Measurements from ENCODE around the gene ANAPC10. TPM values are rescaled to one million over a fixed set of nuclear protein-coding genes. Genes with fewer than 3 reads are reported as not detected.

Gene ANAPC10
- polyA plus RNA-seq, 4 donors, result 10.1 to 18.7 (median 12.8) TPM

- no peak for DNase-seq
- Histone ChIP-seq H3K9me3 (ENCODE audit: control insufficient read depth in 2 of 2, insufficient read depth in 1 of 2, low read depth in 1 of 2, low read length in 1 of 2) (no peaks in the 10 kb centered on the region), H3K27ac (ENCODE audit: low read depth in 1 of 3, low read length in 2 of 3) (no peak overlapping the region), H3K4me3 (ENCODE audit: low read depth in 1 of 3, low read length in 3 of 3) (no peak overlapping the region), H3K27me3 (ENCODE audit: control insufficient read depth in 3 of 3, insufficient read depth in 3 of 3, low read length in 3 of 3) (no peaks in the 10 kb centered on the region), H3K4me1 (ENCODE audit: control insufficient read depth in 3 of 3, insufficient read depth in 2 of 3, low read depth in 1 of 3, low read length in 2 of 3) (no peaks in the 10 kb centered on the region), H3K36me3 (ENCODE audit: control insufficient read depth in 3 of 3, insufficient read depth in 2 of 3, low read depth in 1 of 3, low read length in 3 of 3) (peaks cover 0 to 2% (median under 1%) of the 10 kb centered on the region in 3 donors)
- 67 to 83% (median 79%) methylated on average over 3 of the region's 3 CpGs for WGBS, 3 donors
- FAIRE-seq, result no peak
Observed at GRCh38 chr4:145044341-145044740, 53.7 kb downstream of the ANAPC10 start.

- 74 to 81% (median 76%) methylated on average over 3 of the region's 3 CpGs for WGBS, 3 donors
- Histone ChIP-seq H3K36me3 (ENCODE audit: control insufficient read depth in 3 of 3, insufficient read depth in 2 of 3, low read depth in 1 of 3, low read length in 3 of 3) (peaks cover 0 to 2% (median 0%) of the 10 kb centered on the region in 3 donors), H3K4me3 (ENCODE audit: low read depth in 1 of 3, low read length in 3 of 3) (no peak overlapping the region), H3K9me3 (ENCODE audit: control insufficient read depth in 2 of 2, insufficient read depth in 1 of 2, low read depth in 1 of 2, low read length in 1 of 2) (no peaks in the 10 kb centered on the region), H3K27ac (ENCODE audit: low read depth in 1 of 3, low read length in 2 of 3) (no peak overlapping the region), H3K27me3 (ENCODE audit: control insufficient read depth in 3 of 3, insufficient read depth in 3 of 3, low read length in 3 of 3) (no peaks in the 10 kb centered on the region), H3K4me1 (ENCODE audit: control insufficient read depth in 3 of 3, insufficient read depth in 2 of 3, low read depth in 1 of 3, low read length in 2 of 3) (no peaks in the 10 kb centered on the region)
- DNase-seq (no peak), FAIRE-seq (no peak)
Observed at GRCh38 chr4:145043306-145043705, 54.7 kb downstream of the ANAPC10 start.

GRCh38 chr4:145042601-145043285 lies 55.3 kb downstream of the ANAPC10 start:
- H3K9me3 ChIP-seq (ENCODE audit: control insufficient read depth in 2 of 2, insufficient read depth in 1 of 2, low read depth in 1 of 2, low read length in 1 of 2), result no peaks in the 10 kb centered on the region
- no peaks in the 10 kb centered on the region for H3K4me1 ChIP-seq (ENCODE audit: control insufficient read depth in 3 of 3, insufficient read depth in 2 of 3, low read depth in 1 of 3, low read length in 2 of 3)
- H3K27ac ChIP-seq (ENCODE audit: low read depth in 1 of 3, low read length in 2 of 3), result no peak overlapping the region
- peaks cover 0 to 2% (median 0%) of the 10 kb centered on the region in 3 donors for H3K36me3 ChIP-seq (ENCODE audit: control insufficient read depth in 3 of 3, insufficient read depth in 2 of 3, low read depth in 1 of 3, low read length in 3 of 3)
- H3K27me3 ChIP-seq (ENCODE audit: control insufficient read depth in 3 of 3, insufficient read depth in 3 of 3, low read length in 3 of 3), result no peaks in the 10 kb centered on the region
- FAIRE-seq, result no peak
- WGBS, 3 donors, result 79 to 92% (median 92%) methylated on average over 3 of the region's 3 CpGs
- no peak for DNase-seq
- H3K4me3 ChIP-seq (ENCODE audit: low read depth in 1 of 3, low read length in 3 of 3), result no peak overlapping the region

- Histone ChIP-seq H3K27me3 (ENCODE audit: control insufficient read depth in 3 of 3, insufficient read depth in 3 of 3, low read length in 3 of 3) (no peaks in the 10 kb centered on the region), H3K4me1 (ENCODE audit: control insufficient read depth in 3 of 3, insufficient read depth in 2 of 3, low read depth in 1 of 3, low read length in 2 of 3) (no peaks in the 10 kb centered on the region), H3K36me3 (ENCODE audit: control insufficient read depth in 3 of 3, insufficient read depth in 2 of 3, low read depth in 1 of 3, low read length in 3 of 3) (peaks cover 0 to 4% (median 0%) of the 10 kb centered on the region in 3 donors), H3K27ac (ENCODE audit: low read depth in 1 of 3, low read length in 2 of 3) (no peak overlapping the region), H3K9me3 (ENCODE audit: control insufficient read depth in 2 of 2, insufficient read depth in 1 of 2, low read depth in 1 of 2, low read length in 1 of 2) (no peaks in the 10 kb centered on the region), H3K4me3 (ENCODE audit: low read depth in 1 of 3, low read length in 3 of 3) (no peak overlapping the region)
- FAIRE-seq (no peak), DNase-seq (no peak)
- WGBS, 3 donors, result 68 to 81% (median 77%) methylated on average over 3 of the region's 3 CpGs
Observed at GRCh38 chr4:145041378-145041777, 56.6 kb downstream of the ANAPC10 start.

GRCh38 chr4:145035494-145036136 lies 62.4 kb downstream of the ANAPC10 start:
- Histone ChIP-seq H3K36me3 (ENCODE audit: control insufficient read depth in 3 of 3, insufficient read depth in 2 of 3, low read depth in 1 of 3, low read length in 3 of 3) (peaks cover 0 to 26% (median 6%) of the 10 kb centered on the region in 3 donors), H3K9me3 (ENCODE audit: control insufficient read depth in 2 of 2, insufficient read depth in 1 of 2, low read depth in 1 of 2, low read length in 1 of 2) (peaks cover 0 to 7% of the 10 kb centered on the region in 2 donors), H3K4me1 (ENCODE audit: control insufficient read depth in 3 of 3, insufficient read depth in 2 of 3, low read depth in 1 of 3, low read length in 2 of 3) (no peaks in the 10 kb centered on the region), H3K4me3 (ENCODE audit: low read depth in 1 of 3, low read length in 3 of 3) (no peak overlapping the region), H3K27ac (ENCODE audit: low read depth in 1 of 3, low read length in 2 of 3) (no peak overlapping the region), H3K27me3 (ENCODE audit: control insufficient read depth in 3 of 3, insufficient read depth in 3 of 3, low read length in 3 of 3) (no peaks in the 10 kb centered on the region)
- FAIRE-seq (no peak), DNase-seq (no peak)
- 79 to 92% (median 92%) methylated on average over 2 of the region's 2 CpGs for WGBS, 3 donors

- H3K27me3 ChIP-seq (ENCODE audit: control insufficient read depth in 3 of 3, insufficient read depth in 3 of 3, low read length in 3 of 3), result no peaks in the 10 kb centered on the region
- H3K36me3 ChIP-seq (ENCODE audit: control insufficient read depth in 3 of 3, insufficient read depth in 2 of 3, low read depth in 1 of 3, low read length in 3 of 3), result peaks cover 0 to 29% (median 6%) of the 10 kb centered on the region in 3 donors
- DNase-seq, result no peak
- FAIRE-seq, result no peak
- H3K4me1 ChIP-seq (ENCODE audit: control insufficient read depth in 3 of 3, insufficient read depth in 2 of 3, low read depth in 1 of 3, low read length in 2 of 3), result no peaks in the 10 kb centered on the region
- peaks cover 0 to 7% of the 10 kb centered on the region in 2 donors for H3K9me3 ChIP-seq (ENCODE audit: control insufficient read depth in 2 of 2, insufficient read depth in 1 of 2, low read depth in 1 of 2, low read length in 1 of 2)
- H3K4me3 ChIP-seq (ENCODE audit: low read depth in 1 of 3, low read length in 3 of 3), result no peak overlapping the region
- no peak overlapping the region for H3K27ac ChIP-seq (ENCODE audit: low read depth in 1 of 3, low read length in 2 of 3)
- WGBS, 3 donors, result 92 to 96% (median 95%) methylated on average over 6 of the region's 6 CpGs
Observed at GRCh38 chr4:145034727-145035211, 63.2 kb downstream of the ANAPC10 start.

GRCh38 chr4:145019346-145019745 lies 78.7 kb downstream of the ANAPC10 start:
- H3K27me3 ChIP-seq (ENCODE audit: control insufficient read depth in 3 of 3, insufficient read depth in 3 of 3, low read length in 3 of 3), result no peaks in the 10 kb centered on the region
- FAIRE-seq (no peak), DNase-seq (no peak)
- 47 to 59% (median 50%) methylated on average over 1 of the region's 1 CpG for WGBS, 3 donors
- peaks cover 0 to 10% of the 10 kb centered on the region in 2 donors for H3K9me3 ChIP-seq (ENCODE audit: control insufficient read depth in 2 of 2, insufficient read depth in 1 of 2, low read depth in 1 of 2, low read length in 1 of 2)
- no peak overlapping the region for H3K27ac ChIP-seq (ENCODE audit: low read depth in 1 of 3, low read length in 2 of 3)
- peaks cover 0 to 5% (median 0%) of the 10 kb centered on the region in 3 donors for H3K36me3 ChIP-seq (ENCODE audit: control insufficient read depth in 3 of 3, insufficient read depth in 2 of 3, low read depth in 1 of 3, low read length in 3 of 3)
- no peaks in the 10 kb centered on the region for H3K4me1 ChIP-seq (ENCODE audit: control insufficient read depth in 3 of 3, insufficient read depth in 2 of 3, low read depth in 1 of 3, low read length in 2 of 3)
- H3K4me3 ChIP-seq (ENCODE audit: low read depth in 1 of 3, low read length in 3 of 3), result no peak overlapping the region

DNA sequence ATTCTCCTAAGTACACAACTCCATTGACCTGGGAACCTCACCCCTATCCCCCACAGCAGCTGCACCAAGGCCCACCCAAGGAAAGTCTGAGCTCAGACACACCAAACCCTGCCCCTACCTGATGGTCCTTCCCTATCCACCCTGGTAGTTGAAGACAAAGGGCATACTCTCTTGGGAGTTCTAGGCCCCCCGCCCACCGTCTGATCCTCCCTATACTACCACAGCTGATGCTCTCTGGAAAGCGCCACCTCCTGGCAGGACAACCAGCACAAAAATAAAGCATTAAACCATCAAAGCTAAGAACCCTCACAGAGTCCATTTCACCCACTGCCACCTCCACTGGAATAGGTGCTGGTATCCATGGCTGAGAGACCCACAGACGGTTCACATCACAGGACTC lies 83.6 kb downstream of the ANAPC10 start:
- H3K27ac ChIP-seq (ENCODE audit: low read depth in 1 of 3, low read length in 2 of 3), result no peak overlapping the region
- H3K4me1 ChIP-seq (ENCODE audit: control insufficient read depth in 3 of 3, insufficient read depth in 2 of 3, low read depth in 1 of 3, low read length in 2 of 3), result no peaks in the 10 kb centered on the region
- no peak overlapping the region for H3K4me3 ChIP-seq (ENCODE audit: low read depth in 1 of 3, low read length in 3 of 3)
- WGBS, 3 donors, result 96 to 100% (median 97%) methylated on average over 4 of the region's 4 CpGs
- peaks cover 0 to 18% (median 0%) of the 10 kb centered on the region in 3 donors for H3K36me3 ChIP-seq (ENCODE audit: control insufficient read depth in 3 of 3, insufficient read depth in 2 of 3, low read depth in 1 of 3, low read length in 3 of 3)
- H3K27me3 ChIP-seq (ENCODE audit: control insufficient read depth in 3 of 3, insufficient read depth in 3 of 3, low read length in 3 of 3), result no peaks in the 10 kb centered on the region
- peaks cover 0 to 15% of the 10 kb centered on the region in 2 donors for H3K9me3 ChIP-seq (ENCODE audit: control insufficient read depth in 2 of 2, insufficient read depth in 1 of 2, low read depth in 1 of 2, low read length in 1 of 2)
- DNase-seq, result no peak
- no peak for FAIRE-seq

All from small intestine (tissue), 7 donors.